HG02981 (cell line): Measurements from ENCODE around the gene AQP1.

Experiments used
- ATAC-seq: cut with Tn5 transposase; IDR thresholded peaks from one replicate; pipeline ENCODE4 v1.9.1; 2021; ENCODE audit warnings: mild to moderate bottlenecking, moderate library complexity; ENCODE audit not compliant: unreplicated experiment

The AQP1 gene

DNA sequence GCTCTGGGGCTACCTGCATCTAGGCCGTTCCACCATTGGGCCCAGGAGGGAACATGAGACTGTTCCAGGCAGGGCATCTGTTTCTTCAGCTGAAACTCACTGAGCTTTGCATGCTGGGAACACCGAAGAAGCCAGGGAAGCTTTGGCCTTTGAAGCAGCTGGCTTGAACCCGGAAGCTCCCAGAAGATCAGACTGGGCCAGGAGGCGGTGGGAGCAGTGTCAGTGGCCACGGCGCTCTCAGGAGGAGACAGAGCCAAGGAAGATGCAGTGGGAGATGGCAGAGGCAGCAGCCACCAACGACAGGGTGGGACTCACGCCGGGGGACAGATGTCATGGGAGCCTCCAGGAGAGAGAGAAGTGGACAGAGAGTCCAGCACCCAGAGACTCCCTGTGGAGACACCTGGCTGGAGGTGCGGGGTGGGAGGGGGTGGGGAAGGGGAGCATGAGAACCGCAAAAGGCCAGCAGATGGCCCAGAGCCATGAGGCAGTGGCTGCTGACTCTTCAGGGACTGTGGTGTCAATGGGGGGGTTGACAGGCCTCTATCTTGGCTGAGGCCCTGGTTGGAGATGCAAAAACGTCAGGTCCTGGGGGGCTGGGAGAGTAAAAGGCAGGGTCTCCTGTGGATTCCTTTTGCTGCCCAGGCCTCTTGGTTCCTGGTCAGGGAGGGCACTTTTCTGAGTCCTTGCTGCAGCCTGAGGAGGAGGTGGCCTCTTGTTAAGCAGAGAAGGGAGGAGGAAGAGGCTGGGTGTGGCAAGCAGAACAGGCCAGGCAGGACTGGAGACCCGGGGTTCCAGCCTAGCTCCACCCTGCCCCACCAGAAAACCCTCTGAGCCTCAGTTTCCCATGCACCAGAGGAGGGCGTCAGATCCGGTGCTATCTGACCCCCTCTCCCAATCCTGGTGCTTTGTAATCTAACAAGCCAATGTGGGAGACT is 6.3 kb upstream of the AQP1 start:
- no peak for ATAC-seq

DNA sequence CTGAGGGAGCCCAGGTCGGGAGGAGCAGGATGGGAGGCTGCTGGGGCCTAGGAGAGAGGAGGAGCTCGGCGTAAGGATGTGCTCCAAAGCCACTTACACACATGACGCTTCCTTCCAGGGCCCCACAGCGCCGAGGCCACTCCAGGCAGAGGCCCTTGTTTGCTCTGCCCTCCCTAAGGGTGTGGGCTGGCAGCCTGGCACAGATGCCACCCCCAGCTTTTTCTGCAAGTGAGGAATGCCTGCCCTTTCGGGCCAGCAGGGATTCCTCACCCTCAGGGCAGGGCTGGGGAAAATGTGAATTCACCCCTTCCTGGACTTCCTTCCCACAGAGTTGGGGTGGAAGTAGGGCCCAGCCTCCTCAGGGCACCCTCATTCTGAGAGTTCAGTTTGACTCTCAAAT is 5.6 kb upstream of the AQP1 start:
- ATAC-seq, result no peak

DNA sequence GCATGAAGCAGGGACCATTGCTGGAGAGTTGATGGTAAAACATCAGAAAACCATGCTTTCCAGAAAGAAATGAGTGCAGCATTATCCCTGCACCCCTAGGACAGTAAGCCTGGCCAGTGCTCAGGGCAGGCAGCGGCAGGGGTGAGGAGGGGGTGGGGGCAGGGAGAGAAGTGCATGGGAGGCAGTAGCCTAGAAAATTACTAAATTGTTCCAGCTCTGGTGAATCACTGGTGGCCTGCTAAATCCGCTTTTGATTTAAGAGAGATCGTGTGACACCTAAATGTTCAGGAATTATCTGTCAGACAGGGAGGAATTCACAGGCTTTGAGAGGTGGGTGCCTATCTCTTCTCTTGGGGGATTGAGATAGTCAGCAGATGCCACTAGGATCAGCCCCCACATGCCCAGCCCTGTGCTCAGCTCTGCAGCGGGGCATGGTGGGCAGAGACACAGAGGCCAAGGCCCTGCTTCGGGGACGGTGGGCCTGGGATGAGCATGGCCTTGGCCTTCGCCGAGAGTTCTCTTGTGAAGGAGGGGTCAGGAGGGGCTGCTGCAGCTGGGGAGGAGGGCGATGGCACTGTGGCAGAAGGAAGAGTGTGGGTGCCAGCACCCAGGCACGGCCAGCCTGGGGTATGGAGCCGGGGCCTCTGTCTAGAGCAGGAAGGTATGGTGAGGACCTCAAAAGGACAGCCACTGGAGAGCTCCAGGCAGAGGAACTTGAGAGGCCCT is 5.0 kb upstream of the AQP1 start:
- no peak for ATAC-seq

DNA sequence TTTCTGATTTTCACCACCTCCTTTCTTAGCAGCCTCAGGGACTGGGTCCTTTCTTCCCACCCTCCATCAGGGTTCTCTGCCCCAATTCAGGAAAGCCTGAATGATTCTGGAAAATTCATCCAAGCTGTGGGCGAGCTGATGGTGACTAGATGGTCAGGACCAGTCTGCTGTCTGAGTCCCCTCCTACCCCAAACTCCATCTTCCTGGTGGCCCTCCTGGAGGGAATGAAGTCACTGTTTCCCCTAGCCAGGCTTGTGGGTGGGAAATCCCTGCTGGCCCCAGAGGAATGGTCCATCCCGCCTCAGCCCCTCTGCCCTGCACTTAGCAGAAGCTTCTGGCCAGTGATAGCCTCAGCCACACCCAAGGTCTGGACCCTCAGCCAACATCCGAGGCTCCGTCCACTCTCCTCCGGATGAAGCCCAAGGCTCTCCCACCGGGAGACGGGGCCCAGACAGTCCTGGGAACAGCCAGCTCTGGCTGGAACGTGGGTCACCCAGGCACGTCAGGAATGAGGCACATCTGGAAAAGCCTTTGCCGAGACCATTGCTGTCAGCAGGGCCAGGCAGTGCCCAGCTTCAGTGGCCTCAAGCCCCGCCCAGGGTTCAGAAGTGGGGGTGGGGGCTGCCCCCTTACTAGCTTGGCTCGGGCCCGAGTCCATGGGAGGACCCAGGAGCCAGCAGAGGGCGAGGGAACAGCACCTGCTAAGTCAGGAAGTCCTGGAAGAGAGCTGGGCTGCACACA is 4.0 kb upstream of the AQP1 start:
- ATAC-seq, result no peak

DNA sequence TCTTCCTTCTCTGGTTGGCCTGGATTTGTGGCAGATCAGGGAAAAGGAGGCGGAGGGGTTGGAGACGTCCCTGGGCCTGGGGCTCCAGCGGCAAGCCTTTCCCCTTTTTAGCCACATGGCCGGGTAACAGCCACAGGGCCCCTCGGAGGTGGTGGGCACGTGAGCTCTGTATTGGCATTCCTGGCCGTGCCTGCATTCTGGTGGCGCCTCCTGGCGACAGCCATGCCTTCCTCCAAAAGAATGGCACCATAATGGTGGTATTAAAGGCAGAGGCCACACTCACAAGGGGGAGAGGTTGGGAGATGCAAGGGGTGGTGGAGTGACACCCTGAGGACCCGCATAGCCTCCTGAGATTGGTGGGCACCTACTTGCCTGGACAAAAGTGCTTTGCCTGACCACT is 3.0 kb upstream of the AQP1 start:
- no peak for ATAC-seq

DNA sequence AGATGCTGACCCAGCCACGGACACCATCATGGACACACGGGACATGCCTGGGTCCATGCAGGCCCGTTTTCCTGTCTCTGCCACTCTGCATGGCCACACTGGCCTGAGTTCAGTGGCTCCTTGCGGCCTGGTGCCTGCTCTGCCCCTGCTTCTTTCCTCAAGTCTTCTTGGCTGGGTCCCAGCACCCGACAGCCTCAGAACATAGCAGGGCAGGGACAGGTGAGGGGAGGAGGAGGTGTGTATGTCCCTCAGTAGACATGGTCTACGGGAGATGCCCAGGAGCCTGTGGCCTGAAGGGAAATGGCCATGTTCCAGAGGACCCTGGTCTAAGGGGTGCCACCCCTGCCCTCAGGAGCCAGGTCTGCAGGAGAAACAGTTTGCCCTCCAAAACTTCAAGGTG is 2.2 kb upstream of the AQP1 start:
- ATAC-seq, result no peak

DNA sequence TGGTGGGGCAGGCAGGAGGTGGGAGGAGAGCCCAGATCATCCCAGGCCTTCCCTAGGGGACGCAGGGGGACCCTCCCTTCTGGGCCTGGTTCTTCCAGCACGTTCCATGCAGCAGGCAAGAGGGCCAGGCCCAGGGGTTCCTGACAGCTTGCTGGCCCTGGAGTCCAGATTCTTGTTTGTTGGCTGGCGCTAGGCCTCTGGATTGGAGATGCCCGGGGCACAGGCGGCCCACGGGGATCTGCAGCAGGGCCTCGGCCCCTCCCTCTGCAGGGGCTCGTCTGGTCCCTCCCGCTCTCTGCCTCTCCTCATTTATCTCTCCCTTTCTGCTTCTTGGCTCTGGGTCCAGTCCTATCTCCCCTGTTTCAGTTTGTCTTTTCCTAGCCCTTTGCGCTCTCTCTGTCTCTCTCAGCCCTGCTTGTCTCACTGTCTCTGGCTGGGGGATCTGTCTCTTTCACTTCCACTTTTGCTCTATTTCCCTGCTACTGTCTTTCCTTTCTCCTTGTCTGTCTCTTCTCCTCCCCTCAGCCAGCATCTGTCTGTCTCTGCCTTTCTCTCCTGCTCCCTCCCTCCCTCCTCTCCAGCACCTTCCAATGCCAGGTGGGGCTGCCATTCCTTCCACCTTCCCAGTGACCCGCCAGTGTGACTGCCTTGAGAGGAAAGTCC is 1.1 kb upstream of the AQP1 start:
- no peak for ATAC-seq

DNA sequence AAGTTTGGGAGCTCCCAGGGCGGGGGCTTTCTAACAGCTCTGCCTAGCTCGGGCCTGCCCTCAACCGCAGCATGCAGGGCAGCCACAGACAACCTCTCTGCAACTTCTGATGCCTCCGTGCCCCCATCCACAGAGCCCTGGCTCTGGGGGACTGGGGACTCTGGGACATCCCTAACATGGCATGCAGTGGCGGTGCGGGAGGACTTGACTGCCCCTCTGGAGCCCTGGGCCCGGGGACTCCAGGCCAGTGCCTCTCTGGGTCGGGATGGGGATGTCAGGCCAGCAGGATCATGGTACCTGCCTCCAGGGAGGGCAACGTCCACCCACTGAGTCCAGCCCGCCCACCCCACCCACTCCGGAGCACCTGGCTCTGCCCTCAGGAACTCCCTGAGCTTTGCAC is 520 bp upstream of the AQP1 start:
- ATAC-seq, result no peak

DNA sequence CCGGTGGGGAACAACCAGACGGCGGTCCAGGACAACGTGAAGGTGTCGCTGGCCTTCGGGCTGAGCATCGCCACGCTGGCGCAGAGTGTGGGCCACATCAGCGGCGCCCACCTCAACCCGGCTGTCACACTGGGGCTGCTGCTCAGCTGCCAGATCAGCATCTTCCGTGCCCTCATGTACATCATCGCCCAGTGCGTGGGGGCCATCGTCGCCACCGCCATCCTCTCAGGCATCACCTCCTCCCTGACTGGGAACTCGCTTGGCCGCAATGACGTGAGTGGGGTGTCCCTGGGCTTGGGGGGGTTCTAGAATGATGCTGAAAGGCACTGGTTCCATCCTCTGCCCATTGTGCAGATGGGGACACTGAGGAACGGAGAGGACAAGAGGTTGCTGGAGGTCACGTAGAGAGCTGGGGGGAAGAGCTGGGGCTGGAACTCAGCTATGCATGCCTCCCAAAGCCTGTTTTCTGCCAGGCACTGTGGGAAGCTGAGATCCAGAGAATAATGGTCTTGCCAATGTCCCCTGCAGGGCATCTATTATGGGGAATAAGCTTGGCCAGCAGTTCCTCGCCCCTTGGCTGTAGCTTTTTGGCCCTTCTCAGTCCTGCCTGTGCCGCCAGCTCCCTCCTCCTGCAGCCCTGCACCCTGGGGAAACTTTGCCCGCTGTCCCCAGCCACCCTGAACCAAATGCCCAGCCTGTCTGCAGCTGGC is 523 bp downstream of the AQP1 start:
- ATAC-seq, result no peak

DNA sequence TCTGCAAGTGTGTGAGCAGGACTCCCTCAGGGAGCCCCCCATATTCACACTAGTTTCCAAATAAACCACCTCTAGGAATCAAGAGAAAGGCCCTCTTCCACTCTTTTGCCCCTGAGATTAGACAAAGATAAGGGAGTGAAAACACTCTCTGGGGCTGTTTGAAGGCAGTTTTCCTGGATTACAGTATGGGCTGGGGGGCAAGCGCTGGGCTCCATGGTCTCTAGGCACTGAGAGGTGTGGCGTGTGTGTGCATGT is 1.0 kb downstream of the AQP1 start:
- no peak for ATAC-seq

DNA sequence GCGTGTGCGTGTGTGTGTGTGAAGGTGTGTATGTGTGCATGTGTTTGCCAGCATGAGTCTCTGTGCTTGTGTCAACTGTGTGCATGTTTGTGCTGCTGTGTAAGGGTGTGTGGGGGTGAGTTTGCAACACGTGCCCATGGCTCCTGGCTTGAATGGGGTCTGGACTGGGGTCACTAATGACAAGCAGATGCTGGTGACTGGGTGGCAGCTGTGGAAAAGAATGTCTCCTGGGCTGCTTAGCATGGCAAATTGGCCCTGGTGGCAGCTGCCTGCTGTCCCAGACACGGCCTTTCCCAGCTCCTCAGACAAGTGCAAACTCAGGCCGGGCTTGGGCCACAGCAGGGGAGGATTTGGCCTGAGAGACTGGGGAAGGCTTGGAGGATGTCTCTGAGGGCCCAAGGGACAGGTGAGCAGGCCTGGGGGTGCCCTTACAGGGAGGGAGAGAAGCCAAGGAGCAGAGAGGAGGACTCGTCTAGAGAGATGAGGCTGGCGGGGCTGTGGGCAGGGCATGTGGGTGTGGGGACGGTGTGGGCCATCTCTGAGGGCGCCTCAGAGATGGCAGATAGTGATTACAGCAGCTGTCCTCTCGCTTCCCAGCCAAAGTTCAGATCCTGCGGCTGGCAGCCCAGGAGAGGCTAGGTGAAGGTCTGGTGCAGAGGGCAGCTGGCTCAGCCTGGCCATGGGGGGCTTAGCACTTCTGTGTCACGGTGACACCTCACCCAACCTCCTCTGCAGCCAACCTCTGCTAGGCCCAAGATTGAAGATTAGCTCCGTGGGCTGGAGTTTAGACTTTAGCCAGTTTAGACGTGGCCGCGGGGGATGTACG is 1.5 kb downstream of the AQP1 start:
- no peak for ATAC-seq

DNA sequence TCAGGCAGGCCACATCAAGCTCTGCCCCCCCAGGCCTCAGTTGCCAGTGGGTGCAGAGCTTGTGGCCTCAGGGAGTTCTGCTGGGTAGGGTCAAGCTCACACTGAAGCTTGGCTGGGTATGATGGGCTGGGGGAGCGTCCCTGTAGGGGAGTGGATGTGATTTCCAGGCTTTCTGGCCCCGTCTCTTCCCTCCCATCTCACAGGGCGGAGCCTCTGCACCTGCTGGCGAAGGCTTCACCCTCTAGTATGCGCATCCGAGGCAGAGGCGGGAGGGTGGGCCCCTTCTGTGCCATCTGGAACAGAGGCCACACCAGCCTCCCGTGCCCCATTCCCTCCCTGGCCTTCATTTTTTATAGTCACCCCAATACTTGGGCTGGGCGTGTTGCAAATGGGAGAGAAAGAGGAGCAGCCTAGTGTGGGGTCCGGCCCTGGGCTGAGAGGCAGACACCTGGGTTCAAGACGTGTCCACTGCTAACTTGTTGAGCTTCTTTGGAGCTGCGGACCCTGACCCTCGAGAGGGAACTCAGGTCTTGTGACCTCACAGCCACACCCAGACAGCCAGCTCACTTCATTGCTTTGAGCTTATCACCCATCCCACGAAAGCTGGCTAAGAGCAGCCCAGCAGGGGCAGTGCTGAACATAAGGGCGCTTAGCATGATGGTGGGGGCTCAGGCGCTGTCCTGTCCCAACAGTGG is 2.3 kb downstream of the AQP1 start:
- ATAC-seq, result no peak

DNA sequence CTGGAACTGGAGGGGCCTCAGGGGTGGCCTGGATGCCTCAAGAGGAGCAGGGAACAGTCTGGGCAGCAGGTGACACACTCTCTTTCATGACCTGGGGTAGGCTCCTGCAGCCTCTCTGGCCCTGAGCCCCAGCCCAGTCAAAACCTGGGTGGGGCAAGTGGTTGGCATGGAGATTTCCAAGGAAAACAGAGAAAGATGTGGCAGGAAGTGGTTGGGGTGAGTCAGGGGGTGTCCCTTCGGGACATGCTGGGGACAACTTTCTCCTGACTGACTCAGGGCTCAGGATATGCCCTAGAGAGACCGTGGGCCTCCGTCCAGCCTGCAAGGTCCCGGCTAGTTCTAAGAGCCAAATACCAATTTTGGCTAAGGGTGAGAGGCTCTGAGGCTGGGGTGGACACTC is 2.9 kb downstream of the AQP1 start:
- no peak for ATAC-seq

DNA sequence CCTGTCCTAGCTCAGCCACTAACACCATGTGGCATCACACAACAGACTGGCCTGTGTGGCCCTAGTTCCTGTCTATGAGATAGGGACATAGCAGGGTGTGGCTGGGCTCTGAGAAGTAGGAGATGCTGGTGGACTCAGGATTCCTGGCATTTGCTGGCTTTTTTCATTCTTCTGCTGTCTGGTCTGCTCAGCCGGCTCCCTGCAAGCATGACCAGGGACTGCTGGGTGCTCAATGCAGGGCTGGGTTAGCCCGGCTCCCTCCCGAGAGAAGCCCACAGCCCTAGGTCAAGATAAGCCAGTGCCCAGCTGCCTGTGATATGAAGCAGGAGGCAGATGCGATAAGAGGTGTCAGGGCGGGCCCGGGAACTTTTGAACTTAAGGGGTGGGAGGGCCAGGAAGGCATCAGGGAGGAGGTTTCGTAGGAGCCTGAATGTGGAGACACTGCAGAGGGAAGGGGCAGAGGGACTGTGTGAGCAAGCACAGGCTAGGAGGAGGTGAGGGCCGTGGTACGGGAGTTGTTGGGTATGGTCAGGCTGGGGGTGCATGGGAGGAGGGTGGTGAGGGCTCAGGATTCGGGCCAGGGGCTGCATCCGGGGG is 3.5 kb downstream of the AQP1 start:
- ATAC-seq, result no peak

DNA sequence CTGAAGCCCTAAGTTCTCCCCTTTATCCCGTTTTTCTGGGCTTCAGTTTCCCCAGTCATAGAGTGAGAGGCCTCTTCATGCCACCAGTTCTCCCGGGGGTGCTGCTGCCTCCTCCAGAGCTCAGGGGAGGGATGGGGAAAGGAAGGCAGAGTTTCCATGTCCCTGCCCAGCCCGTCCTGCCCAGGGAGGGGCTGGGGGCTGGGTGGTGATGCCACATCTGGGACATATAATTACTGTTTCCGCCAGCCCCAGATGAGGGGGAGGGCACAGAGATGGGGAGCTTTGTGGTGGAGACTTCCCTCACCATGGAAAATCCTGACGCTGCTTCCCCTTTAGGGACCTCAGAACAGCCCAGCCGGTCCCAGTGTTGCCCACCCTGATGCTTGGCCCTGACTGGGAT is 4.1 kb downstream of the AQP1 start:
- no peak for ATAC-seq

DNA sequence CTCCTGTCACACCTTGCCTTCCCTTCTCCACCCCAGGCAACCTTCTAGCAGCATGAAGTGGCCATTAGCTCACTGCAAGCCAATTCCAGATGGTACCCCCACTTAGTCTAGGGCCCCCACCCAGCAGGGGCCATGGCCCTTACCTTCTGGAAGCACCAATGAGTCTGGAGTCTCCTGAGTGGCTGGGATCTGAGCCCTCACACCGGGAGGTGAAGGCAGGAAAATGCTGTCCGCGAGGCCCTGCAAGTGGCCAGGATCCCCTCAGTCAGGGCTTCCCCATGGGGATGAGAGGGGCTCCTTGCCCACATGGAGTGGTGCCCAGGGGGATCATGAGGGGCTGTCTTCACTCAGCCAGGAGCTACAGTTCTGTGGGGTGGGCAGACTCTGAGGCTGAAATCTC is 4.6 kb downstream of the AQP1 start:
- no peak for ATAC-seq

DNA sequence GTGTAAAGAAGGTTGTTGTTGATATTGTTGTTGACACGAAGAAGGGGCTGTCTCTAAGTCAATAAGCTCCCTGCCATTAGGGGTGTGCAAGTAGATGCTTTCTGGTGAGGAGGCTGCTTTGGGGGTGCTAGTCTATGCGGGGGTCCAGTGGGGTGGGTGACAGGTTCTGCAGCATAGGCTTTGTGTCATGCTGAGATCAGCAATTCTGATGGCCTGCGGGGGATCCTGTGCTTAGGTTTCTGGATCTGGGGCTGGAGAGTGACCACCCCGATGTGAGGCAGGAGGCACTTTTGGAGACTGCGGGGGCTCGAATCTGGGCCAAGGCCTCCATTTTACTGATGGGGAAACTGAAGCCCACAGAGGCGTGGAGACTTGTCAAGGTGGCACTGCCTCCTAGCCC is 5.1 kb downstream of the AQP1 start:
- ATAC-seq, result no peak

DNA sequence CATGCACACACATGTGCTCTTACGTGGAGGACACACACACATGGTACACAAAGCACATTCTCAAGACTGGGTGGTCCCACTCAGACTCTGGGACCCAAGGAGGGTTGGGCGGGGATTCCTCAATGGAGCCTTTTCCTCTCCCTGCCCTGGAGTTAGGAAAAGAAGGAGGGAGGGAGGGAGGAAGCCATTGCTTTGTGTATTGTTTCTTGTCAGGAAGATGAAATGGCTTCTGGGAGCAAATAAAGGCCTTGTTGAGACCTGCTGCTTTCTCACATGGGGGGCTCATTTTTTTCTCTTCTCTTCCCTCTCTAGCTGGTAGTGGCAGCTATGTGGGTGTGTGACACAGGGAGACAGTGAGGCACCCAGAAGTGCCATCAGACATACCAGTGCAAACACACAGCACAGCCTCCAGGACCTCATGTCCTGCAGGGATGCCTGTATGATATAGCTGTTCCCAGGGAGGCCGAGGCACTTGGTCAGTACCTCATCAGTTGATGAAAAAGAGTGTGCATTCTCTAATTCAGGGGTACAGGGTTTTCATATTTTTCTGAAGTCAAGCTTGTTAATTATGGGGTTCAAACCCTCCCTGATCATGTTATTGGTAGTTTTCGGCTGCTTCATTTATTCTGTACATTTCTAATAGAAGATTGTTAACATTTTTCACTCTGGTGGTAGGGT is 5.7 kb downstream of the AQP1 start:
- ATAC-seq, result no peak
